GM12801 (cell line): ENCODE results near the gene TMEM200C.

Experiments used
- CTCF ChIP-seq: IDR thresholded peaks from one replicate; pipeline ENCODE4 v1.5.1; 2011; ENCODE audit warnings: control low read depth; ENCODE audit not compliant: insufficient read length; ENCODE audit errors: extremely low read depth

Gene TMEM200C

DNA sequence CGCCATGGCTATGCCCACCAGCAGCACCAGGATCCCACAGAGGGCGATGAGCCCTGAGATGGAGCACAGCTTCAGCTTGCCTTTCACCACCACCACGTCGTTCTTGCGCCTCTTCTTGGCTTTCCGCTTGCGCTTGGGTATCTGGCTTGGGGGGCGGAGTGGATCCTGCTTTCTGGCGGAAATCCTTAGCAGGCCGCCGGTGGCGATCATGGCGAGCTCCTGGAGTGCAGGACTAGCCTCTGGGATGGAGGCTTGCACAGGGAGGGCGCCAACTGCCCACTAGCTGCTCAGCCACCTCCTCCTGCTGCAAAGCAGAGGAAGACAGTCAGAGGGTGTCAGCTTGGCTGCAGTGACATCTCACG lies 3.5 kb downstream of the TMEM200C start:
- TF ChIP-seq CTCF = no peak

DNA sequence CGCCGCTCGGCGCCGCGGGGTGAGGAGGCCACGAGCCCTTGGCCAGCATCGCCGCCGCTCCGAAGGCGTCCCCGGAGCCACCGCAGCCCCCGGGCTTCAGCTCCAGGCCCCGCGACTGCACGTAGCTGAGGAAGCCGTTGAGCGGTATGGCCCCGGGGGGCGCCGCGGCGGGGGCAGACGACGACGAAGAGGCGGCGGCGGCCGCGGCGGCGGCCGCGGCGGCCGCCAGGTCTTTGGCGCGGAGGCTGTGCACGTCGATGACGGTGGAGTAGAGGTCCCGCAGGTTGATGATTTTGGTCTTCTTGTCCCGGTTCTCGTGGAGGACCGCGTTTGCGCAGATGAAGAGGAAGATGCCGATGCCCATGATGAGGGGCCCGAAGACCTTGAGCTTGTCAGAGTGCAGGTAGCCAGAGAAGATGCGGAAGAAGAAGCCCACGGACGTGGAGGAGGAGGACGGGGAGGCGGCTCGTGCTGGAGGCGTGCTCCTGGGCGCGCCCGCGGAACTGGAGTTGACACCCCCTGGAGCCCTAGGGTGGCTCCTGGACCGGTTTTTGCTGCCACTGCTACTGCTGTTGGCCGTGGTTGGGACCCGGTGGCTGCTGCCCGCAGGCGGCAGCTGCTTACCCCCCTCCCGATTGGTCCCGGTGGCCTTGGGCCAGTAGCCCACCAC lies 4.0 kb downstream of the TMEM200C start:
- TF ChIP-seq CTCF = no peak

- no peak for TF ChIP-seq CTCF
Observed at GRCh38 chr18:5890331-5891183, 4.8 kb downstream of the TMEM200C start.

DNA sequence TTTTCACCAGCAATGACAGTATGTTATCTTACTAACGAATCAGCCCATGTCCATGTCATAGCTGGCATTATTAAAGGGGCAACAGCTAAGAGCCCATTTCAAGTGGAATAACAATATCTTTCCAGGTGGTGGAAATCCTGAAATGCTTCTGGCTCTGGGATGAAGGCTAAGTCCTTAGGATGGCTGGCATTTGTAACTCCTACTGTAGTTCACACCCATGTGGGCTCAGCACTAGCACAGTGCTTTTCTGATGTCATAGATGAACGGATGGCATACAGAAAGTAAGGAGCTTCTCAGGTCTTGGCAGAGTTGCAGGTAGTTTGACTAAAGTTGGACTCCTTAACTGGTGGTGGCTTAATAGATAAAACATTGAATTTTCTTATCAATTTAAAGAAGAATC lies 10.0 kb downstream of the TMEM200C start:
- no peak for TF ChIP-seq CTCF

DNA sequence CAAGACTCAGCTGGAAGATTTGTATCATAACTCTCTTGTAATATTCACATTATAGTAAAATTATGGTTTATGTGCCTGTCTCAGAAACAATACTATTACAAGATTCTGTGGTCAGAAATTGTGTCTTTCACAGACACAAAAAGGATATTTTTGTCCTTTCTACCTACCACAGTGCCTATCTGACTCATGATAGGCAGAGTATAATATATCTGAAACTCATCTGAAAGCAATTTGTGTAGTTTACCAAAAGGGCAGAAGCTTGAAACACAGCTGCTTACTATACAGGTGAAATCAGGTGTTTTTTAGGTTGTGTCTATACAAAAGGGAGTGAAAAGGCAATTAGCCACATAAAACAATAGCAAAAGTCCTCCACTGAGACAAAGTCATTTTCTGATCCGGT lies 10.9 kb downstream of the TMEM200C start:
- no peak for TF ChIP-seq CTCF

DNA sequence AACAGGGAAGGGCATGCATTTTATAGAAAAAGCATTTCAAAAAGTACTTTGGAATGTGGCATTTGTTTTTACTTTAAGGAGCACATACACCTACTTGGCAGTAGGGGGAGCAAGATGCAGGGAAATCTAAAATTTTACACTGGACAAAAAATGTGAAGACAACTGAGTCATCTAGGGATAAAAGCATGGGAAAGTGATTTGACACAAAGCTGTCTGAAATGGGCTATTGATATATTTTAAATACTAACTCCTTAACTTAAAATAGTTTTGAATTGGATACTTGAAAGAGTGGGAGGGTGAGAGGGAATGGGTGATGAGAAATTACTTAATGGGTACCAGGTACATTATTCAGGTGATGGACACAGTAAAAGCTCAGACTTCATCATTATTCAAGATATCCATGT lies 15.8 kb downstream of the TMEM200C start:
- no peak for TF ChIP-seq CTCF

DNA sequence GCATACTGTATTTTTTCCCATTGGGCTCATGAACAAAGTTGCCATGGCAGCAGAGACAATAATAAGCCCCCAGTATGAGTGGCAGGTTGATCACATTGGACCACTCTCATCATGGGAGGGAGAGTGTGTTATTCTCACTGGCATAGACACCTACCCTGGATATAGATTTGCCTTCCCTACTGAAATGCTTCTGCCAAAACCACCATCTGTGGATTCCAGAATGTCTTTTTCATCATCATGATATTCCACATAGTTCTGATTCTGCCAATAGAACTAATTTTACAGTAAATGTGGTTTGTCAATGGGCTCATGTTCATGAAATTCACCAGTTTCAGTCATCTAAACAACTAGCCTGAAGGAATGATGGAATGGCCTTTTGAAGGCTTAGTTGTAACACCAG lies 18.4 kb downstream of the TMEM200C start:
- no peak for TF ChIP-seq CTCF
